Prostate gland (tissue), 2 donors: ENCODE data around the gene RGS3. TPM values are rescaled to one million over a fixed set of nuclear protein-coding genes. Genes with fewer than 3 reads are reported as not detected.

Experiments used
- DNase-seq: peaks from one replicate; pipeline ENCODE4 v3.0.0-alpha.2; 2019; ENCODE audit warnings: low spot score
- H3K27ac ChIP-seq, 2 donors: fragments of 200-600 bp; sonication (generic); 2 replicates each; pipeline ENCODE4 v1.5.1; 2017 to 2019
- H3K27me3 ChIP-seq: fragments of 200-600 bp; sonication (generic); replicated peaks from 2 replicates; pipeline ENCODE4 v1.5.1; 2019; ENCODE audit not compliant: insufficient read depth
- H3K36me3 ChIP-seq, 2 donors: fragments of 200-600 bp; sonication (generic); 1 replicate in 1 of 2; 2 replicates in 1 of 2; pipeline versions ENCODE4 v1.5.1 to v1.8.1; 2017 to 2019
- H3K4me1 ChIP-seq: fragments of 200-600 bp; sonication (generic); replicated peaks from 2 replicates; pipeline ENCODE4 v1.5.1; 2019
- H3K4me3 ChIP-seq, 2 donors: fragments of 200-600 bp; sonication (generic); 2 replicates each; pipeline ENCODE4 v1.5.1; 2017 to 2019
- H3K9me3 ChIP-seq: fragments of 200-600 bp; sonication (generic); 2 replicates; pipeline ENCODE4 v1.5.1; 2017
- CTCF ChIP-seq, 4 experiments: fragments of 200-600 bp in 2 of 4; fragments of 450-650 bp in 2 of 4; sonication (generic) in 2 of 4; IDR thresholded peaks; 1 replicate in 3 of 4; 2 replicates in 1 of 4; pipeline ENCODE4 v1.5.1; 2016 to 2019; ENCODE audit warnings: antibody characterized with exemption in 4 of 4, mild to moderate bottlenecking in 2 of 4, moderate library complexity in 2 of 4
- POLR2A ChIP-seq: fragments of 450-650 bp; IDR thresholded peaks from one replicate; pipeline ENCODE4 v1.6.1; 2016; ENCODE audit warnings: antibody characterized with exemption, mild to moderate bottlenecking
- POLR2AphosphoS5 ChIP-seq: sonication (generic); formaldehyde crosslinking; IDR thresholded peaks from one replicate; pipeline ENCODE4 v1.6.1; 2017; ENCODE audit warnings: antibody characterized with exemption
- WGBS: methylation state at CpG from one replicate; pipeline ENCODE4 v1.1.5; 2018; 5-methylcytosine and 5-hydroxymethylcytosine counted together
- intact Hi-C: fragments of 100-400 bp; cut with DNase I; formaldehyde crosslinking; loops from one replicate; pipeline ENCODE4 v1.14.2; 2022
- total RNA-seq, 2 donors: library from RNA; depleted of rRNA; stranded (reverse); fragments of >200 nt; gene quantifications; one replicate each; pipeline ENCODE4 v1.1.0, GENCODE V29; 2016

RGS3 gene
- total RNA-seq, 2 donors from 2014 or later, result 26.5 to 98.9 TPM

GRCh38 chr9:113530942-113531341, 67.4 kb downstream of the RGS3 start:
- Histone ChIP-seq H3K36me3 (no peaks in the 10 kb centered on the region), H3K27ac (no peak overlapping the region), H3K4me3 (no peak overlapping the region), H3K4me1 (no peaks in the 10 kb centered on the region), H3K9me3 (no peaks in the 10 kb centered on the region), H3K27me3 (no peaks in the 10 kb centered on the region)
- 96% methylated on average over 1 of the region's 1 CpG for WGBS
- DNase-seq, result no peak
- TF ChIP-seq POLR2A, result no peak
- no peak for TF ChIP-seq POLR2AphosphoS5
- TF ChIP-seq CTCF (IDR thresholded peaks at IDR 0.05), result no peak
- intact Hi-C loops, result no loop called here

GRCh38 chr9:113531919-113532808, 68.6 kb downstream of the RGS3 start:
- intact Hi-C loops, result no loop called here
- TF ChIP-seq POLR2AphosphoS5, result no peak
- TF ChIP-seq POLR2A, result no peak
- no peak for TF ChIP-seq CTCF (IDR thresholded peaks at IDR 0.05)
- no peaks in the 10 kb centered on the region for H3K27me3 ChIP-seq
- no peaks in the 10 kb centered on the region for H3K36me3 ChIP-seq
- H3K4me1 ChIP-seq, result no peaks in the 10 kb centered on the region
- WGBS, result 92% methylated on average over 7 of the region's 7 CpGs
- DNase-seq, result no peak
- no peak overlapping the region for H3K27ac ChIP-seq
- no peak overlapping the region for H3K4me3 ChIP-seq
- H3K9me3 ChIP-seq, result no peaks in the 10 kb centered on the region

- DNase-seq, result no peak
- TF ChIP-seq CTCF (IDR thresholded peaks at IDR 0.05) (no peak), POLR2A (no peak)
- H3K4me3 ChIP-seq, result no peak overlapping the region
- intact Hi-C loops, result no loop called here
- H3K27me3 ChIP-seq, result no peaks in the 10 kb centered on the region
- H3K4me1 ChIP-seq, result no peaks in the 10 kb centered on the region
- H3K27ac ChIP-seq, result no peak overlapping the region
- 95% methylated on average over 3 of the region's 3 CpGs for WGBS
- H3K9me3 ChIP-seq, result no peaks in the 10 kb centered on the region
- no peaks in the 10 kb centered on the region for H3K36me3 ChIP-seq
Measured at GRCh38 chr9:113532809-113533190, 69.3 kb downstream of the RGS3 start.

- Histone ChIP-seq H3K27me3 (no peaks in the 10 kb centered on the region), H3K4me1 (no peaks in the 10 kb centered on the region), H3K4me3 (no peak overlapping the region), H3K9me3 (no peaks in the 10 kb centered on the region), H3K36me3 (no peaks in the 10 kb centered on the region), H3K27ac (no peak overlapping the region)
- no peak for DNase-seq
- TF ChIP-seq POLR2A, result no peak
- no peak for TF ChIP-seq POLR2AphosphoS5
- no peak for TF ChIP-seq CTCF (IDR thresholded peaks at IDR 0.05)
- 86% methylated on average over 8 of the region's 8 CpGs for WGBS
- intact Hi-C loops, result no loop called here
Measured at GRCh38 chr9:113533335-113534225, 70.1 kb downstream of the RGS3 start.
